ENCODE measurements around the gene WDR88.

GRCh38 chr19:33132021-33132420 lies at the start of gene WDR88:
- TF ChIP-seq EP300 (conservative IDR thresholded peaks at IDR 0.05; ENCODE audit: poor library complexity, severe bottlenecking) (no peak), CTCF (IDR thresholded peaks at IDR 0.05; ENCODE audit: poor library complexity, severe bottlenecking) (no peak), POLR2AphosphoS5 (IDR thresholded peaks at IDR 0.05) (no peak), REST (IDR thresholded peaks at IDR 0.05; ENCODE audit: borderline replicate concordance) (no peak), EZH2 (IDR thresholded peaks at IDR 0.05; ENCODE audit: borderline replicate concordance, insufficient read depth, low read length, poor library complexity, severe bottlenecking) (no peak), TAF1 (IDR thresholded peaks at IDR 0.05; ENCODE audit: low read depth) (no peak), RAD21 (conservative IDR thresholded peaks at IDR 0.05) (no peak), SMC3 (conservative IDR thresholded peaks at IDR 0.05; ENCODE audit: poor library complexity) (no peak), MXI1 (conservative IDR thresholded peaks at IDR 0.05; ENCODE audit: poor library complexity, severe bottlenecking) (no peak)
